Ureter (tissue), 1 donor: ENCODE data around the gene TCHH. TPM values are rescaled to one million over a fixed set of nuclear protein-coding genes. Genes with fewer than 3 reads are reported as not detected.
"Not testable (repeated sequence)": the region's sequence is repeated elsewhere in the genome, so short reads cannot be mapped to it uniquely, and the experiment has no call there.

Source experiments
- DNase-seq: peaks from one replicate; pipeline ENCODE4 v3.0.0-alpha.2; 2020; ENCODE audit warnings: low spot score
- total RNA-seq: library from RNA; stranded (reverse); gene quantifications from one replicate; pipeline ENCODE4 v1.2.4, GENCODE V29; 2023
- donor health status: DM: yes; HTN: yes; CAD: no.

TCHH gene
- total RNA-seq, 1 donor from 2014 or later: not detected

- DNase-seq: no peak
Measured at GRCh38 chr1:152112101-152112884, 3.0 kb downstream of the TCHH start.

GRCh38 chr1:152111515-152111968 is 3.7 kb downstream of the TCHH start:
- no peak for DNase-seq

- DNase-seq: no peak
Measured at GRCh38 chr1:152110860-152111514, 4.3 kb downstream of the TCHH start.

DNA sequence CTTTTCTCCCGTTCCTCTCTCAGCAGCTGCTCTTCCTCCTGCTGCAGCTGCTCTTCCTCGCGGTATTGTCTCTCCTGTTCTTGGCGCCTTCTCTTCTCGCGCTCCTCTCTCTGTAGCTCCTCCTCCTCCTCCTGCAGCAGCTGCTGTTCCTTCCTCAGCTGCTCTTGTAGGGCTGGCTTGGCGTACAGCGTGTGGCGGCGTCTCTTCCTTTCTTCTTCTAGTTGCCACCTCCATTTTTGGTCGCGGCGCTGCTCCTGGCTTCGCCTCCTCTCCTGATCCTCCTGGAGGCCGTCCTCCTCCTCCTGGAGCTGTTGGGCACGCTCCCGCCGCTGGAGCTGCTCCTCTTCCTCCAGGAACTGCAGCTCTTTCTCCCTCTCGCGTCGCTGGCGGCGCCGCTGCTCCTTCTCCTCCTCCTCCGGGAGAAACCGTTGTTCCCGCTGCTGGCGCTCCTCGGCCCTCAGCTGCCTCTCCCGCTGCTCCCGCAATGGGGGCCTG is 4.8 kb downstream of the TCHH start:
- no peak for DNase-seq

DNA sequence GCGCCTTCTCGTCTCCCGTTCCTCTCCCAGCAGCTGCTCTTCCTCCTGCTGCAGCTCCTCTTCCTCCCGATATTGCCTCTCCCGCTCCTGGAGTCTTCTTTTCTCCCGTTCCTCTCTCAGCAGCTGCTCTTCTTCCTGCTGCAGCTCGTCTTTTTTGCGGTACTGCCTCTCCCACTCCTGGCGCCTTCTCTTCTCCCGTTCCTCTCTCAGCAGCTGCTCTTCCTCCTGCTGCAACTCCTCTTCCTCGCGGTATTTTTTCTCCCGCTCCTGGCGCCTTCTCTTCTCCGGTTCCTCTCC is 5.3 kb downstream of the TCHH start:
- no peak for DNase-seq

DNA sequence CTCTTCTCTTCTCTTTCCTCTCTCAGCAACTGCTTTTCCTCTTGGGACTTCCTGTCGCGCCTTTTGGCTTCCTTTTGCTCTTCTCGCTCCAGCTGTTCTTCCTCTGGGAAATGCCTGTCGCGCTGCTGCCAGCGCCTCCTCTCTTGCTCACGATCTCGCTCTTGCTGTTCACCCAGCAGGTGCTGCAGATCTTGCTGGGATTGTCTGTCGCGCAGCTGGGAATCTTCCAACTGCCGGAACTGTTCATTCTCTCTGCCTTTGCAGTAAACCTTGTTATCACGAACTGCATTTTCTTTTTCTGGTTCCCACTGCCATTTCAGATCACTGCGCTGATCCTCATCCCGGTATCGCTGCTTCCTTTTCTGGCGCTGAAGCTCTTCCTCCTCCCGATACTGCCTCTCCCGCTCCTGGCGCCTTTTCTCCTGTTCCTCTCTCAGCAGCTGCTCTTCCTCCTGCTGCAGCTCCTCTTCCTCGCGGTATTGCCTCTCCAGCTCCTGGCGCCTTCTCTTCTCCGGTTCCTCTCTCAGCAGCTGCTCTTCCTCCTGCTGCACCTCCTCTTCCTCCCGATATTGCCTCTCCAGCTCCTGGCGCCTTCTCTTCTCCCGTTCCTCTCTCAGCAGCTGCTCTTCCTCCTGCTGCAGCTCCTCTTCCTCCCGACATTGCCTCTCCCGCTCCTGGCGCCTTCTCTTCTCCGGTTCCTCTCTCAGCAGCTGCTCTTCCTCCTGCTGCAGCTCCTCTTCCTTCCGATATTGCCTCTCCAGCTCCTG is 5.8 kb downstream of the TCHH start:
- DNase-seq: no peak

GRCh38 chr1:152108882-152109222 is 6.4 kb downstream of the TCHH start:
- no peak for DNase-seq

GRCh38 chr1:152107984-152108881 is 7.0 kb downstream of the TCHH start:
- DNase-seq: no peak

DNA sequence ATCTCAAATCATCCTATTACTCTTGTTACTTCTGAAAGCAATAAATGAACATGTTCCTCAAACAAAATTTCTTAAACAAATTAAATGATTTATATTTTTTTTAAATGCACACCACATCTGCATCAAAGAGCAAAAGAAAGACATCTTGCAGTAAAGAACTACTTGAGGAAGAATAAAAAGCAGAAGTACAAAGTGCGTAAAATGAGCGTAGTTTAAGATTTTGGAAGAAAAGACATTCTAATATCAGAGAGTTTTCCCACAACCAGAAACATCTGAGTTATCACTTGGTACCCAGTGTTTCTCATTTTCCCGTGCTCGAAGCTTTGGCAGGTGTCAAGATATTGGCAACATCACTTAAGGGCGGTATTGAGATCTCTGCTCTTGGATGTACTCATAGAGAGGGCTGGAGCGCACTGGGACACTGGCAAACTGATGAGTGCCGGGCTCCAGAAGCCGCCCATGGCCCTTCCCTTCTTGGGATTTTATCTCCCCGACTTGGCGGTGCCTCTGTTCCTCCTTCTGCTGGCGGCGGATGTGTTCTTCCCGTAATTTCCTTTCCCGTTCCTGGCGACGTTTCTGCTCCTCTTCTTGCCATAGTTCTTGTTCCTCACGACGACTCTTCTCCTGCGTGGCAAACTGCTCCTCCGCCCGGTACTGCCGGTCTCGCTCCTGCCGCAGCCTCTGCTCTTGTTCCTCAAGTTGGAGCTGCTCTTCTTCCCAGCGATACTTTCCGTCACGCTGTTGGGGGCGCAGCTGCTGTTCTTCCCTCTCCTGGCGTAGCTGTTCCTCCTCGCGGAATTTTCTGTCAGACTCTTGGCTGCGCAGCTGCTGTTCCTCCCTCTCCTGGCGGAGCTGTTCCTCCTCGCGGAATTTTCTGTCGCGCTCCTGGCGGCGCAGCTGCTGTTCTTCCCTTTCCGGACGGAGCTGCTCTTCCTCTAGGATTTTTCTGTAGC is 7.9 kb downstream of the TCHH start:
- no peak for DNase-seq

- no peak for DNase-seq
Measured at GRCh38 chr1:152104854-152105253, 10.4 kb downstream of the TCHH start.

GRCh38 chr1:152096931-152097330 is 18.3 kb downstream of the TCHH start:
- DNase-seq: no peak

DNA sequence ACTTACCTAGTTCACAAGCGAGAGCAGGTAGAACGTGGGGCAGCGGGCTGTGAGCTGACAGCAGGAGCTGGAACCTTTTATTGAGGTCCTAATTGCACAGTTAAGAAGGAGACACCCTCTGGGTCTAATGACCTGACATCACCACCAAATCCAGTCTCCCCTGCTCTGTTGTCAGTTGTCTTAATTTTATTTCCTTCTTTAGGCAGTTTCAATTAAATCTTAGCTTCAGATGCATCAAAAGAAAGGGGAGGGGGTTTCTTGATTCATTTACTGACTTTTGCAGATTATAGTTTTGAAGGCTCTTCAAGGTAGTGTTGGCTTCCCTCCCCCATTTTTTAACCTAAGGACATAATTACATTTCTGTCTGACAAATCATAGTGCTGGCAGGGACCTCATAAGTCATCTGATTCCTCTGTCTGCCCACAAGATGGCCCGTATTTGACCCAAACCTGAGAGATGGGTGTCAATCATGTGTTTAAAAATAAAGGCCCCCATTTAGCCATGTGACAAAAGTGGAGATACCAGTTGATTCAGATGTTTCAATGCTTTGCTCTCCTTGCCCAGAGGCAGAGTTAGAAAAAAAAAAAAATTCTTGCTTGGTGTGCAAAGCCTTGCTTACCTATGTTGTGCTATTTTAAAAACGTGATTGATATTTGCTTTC is 26.1 kb downstream of the TCHH start, which contains the start of gene TCHHL1:
TSS of gene TCHHL1 (minus strand) at position 51 of the 661 bp plus-strand sequence. CDS start 921 bp downstream, outside the sequence.
- no peak for DNase-seq

DNA sequence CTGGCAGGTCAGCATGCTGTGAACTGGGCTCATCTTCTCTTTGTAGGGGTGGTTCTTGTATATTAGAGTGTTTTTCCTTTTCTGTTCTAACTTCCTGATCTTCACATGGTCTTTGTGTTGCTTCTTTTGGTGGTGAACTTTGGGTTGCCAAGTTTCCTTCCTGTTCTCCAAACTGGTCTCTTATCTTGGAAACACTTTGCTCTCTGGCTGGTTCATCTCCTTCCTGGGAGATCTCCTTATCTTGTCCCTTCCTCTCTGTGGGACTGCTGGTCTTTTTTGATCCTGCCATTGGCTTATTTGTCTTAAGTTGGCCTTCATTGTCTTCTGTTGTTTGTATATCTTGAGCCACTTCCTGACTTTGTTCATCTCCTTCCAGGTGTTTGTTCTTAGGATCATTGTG is 28.5 kb downstream of the TCHH start:
- no peak for DNase-seq

DNA sequence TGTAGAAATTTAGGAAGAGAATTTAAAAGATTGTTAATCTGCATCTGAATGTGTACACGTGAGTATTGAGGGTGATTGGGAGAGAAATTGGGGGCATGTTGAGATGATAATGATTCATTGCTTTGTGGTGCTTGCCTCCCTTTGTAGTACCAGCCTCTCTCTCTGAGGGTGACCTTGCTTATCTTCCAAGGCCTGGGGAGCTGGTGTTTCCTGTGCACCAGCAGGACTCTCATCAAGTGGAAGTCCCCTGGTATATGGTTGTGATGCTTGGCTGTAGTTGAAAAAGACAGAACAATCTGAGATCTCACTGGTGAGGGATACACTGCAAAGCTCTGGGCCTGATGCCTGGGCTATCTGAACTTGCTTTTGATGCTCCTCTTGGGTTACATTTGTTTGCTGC is 30.4 kb downstream of the TCHH start:
- no peak for DNase-seq

DNA sequence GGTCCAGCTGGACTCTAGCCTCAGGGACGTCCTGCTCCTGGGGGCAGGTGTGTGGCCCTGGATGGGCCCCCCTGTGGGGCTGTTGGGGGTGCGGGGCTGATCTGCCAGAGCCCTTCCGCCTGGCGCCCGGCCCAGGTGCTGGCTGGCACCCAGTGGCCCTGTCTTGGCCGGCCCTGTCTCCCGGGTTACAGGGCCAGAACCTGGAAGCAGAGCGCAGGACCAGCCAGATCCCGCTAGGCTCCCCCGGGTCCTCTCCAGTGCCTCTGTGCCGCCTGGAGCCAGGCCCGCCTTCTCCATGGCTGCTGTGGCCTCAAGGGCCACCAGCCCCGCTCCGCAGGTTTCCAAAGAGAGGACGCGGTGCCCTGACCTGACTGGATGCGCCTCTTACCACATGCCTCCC is 34.2 kb downstream of the TCHH start:
- not testable (repeated sequence) for DNase-seq

DNA sequence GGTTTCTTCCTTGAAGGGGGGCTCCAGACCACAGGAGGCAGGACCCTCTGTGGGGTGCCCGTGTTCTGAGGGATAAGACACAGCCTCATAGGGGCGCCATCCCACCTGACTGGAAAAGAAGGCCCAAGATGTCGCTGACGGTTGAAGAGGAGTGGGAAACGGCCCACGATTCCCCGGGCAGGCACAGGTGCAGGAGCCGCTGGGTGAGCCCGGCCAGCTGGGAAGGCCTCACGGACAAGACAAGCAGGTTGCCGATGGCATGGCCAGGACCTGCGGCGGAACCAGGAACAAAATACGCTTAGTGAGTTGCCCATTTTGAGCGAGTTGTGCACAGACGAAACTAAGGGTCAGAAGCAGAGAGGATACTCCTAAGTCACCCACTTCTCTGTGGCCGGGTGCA is 34.8 kb downstream of the TCHH start:
- not testable (repeated sequence) for DNase-seq

- no peak for DNase-seq
Measured at GRCh38 chr1:152078831-152079441, 36.3 kb downstream of the TCHH start.

DNA sequence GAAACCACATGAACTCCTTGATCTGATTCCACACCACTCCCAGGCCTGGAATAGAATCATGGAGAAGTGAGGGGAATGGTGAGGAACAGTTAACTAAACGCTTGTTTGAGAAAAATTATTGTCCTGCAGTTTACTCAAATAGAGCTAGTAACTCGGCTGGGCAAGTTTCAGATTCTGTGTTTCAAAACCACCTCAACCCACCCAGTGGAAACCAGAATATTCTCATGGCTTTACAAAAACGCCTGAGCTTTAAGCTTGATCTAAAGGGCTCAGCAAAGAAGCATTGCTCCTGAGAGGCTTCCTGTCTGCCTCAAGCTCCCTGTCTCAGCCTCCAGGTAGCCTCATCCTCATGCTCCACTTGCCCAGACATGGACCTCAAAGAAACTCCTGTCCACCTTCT is 42.9 kb downstream of the TCHH start:
- no peak for DNase-seq

DNA sequence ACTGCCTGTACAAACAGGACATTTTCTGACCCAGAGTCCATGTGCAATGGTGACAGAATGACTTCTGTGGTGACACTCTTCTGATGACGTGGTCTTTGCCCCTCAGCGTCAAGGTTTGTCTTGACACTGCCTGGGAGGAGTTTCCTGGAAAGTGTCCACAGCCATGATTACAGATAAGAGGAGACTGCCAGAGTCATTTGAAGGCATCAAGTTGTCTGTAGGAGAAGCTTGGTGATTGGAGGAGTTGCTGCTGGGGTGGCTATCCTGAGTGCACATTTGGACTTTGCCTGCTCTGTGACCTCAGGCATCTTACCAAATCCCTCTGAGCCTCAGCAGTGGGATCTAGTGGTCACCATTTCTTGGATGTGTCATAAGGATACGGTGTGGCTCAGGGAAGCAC is 44.1 kb downstream of the TCHH start:
- DNase-seq: no peak
